IMR-90 (cell line): ENCODE data around the gene LETM1. TPM values are rescaled to one million over a fixed set of nuclear protein-coding genes. Genes with fewer than 3 reads are reported as not detected.

Experiments
- BHLHE40 ChIP-seq: fragments of 150-350 bp; IDR thresholded peaks from 2 replicates; pipeline ENCODE4 v1.6.1; 2016; ENCODE audit warnings: mild to moderate bottlenecking, low read depth, low read length
- CTCF ChIP-seq: conservative IDR thresholded peaks from 2 replicates; pipeline ENCODE4 v1.5.1; 2012; ENCODE audit warnings: mild to moderate bottlenecking, low read depth, low read length, improper control_type of control experiment
- MAFK ChIP-seq: IDR thresholded peaks from 2 replicates; pipeline ENCODE4 v1.6.1; 2012; ENCODE audit warnings: low read depth, low read length, improper control_type of control experiment
- NFE2L2 ChIP-seq: fragments of 150-350 bp; IDR thresholded peaks from 2 replicates; pipeline ENCODE4 v1.6.1; 2016; ENCODE audit warnings: low read depth, mild to moderate bottlenecking, low read length
- RAD21 ChIP-seq: IDR thresholded peaks from 2 replicates; pipeline ENCODE4 v1.6.1; 2012; ENCODE audit warnings: low read length, improper control_type of control experiment
- polyA plus RNA-seq, 3 experiments: library from polyadenylated mRNA; depleted of rRNA; stranded (reverse); fragments of >200 nt; gene quantifications; 2 replicates each; pipeline ENCODE4 v1.2.3, GENCODE V29; 2012; ENCODE audit warnings: low replicate concordance in 1 of 3
- total RNA-seq: library from RNA; depleted of rRNA; stranded (reverse); fragments of >200 nt; gene quantifications from 2 replicates; pipeline ENCODE4 v1.2.3, GENCODE V29; 2012

The LETM1 gene
- total and polyA plus RNA-seq, 2 of the 4 experiments (the other 2 are of a cell fraction), result 25.0 to 49.3 TPM

GRCh38 chr4:1842339-1842895 is 13.5 kb downstream of the LETM1 start (continued):
- TF ChIP-seq CTCF (no peak), BHLHE40 (no peak), RAD21 (no peak), NFE2L2 (no peak), MAFK (no peak)
